ENCODE data around the gene DXO. TPM values are rescaled to one million over a fixed set of nuclear protein-coding genes. Genes with fewer than 3 reads are reported as not detected.

The DXO gene
- total and polyA plus RNA-seq, 2 of the 4 experiments (the other 2 are of a cell fraction): 9.3 to 21.4 TPM

GRCh38 chr6:31952140-31952805 is 19.7 kb downstream of the DXO start:
- ATAC-seq (ENCODE audit: low read depth): peak; percentile 96
- CTCF ChIA-PET: interaction anchor here (0.7 to 2.4 kb wide), 7 partner anchors 12 to 271 kb away, joined by 3 to 10 read pairs (median 4); no protein-coding TSS in a partner anchor
- no peak overlapping the region for H3K18ac ChIP-seq (ENCODE audit: low read depth, low read length)

More at GRCh38 chr6:31952140-31952805, 19.7 kb downstream of the DXO start:
- WGBS, 2 experiments (ENCODE audit: extremely low coverage in 2 of 2, insufficient read length in 1 of 2): 33% methylated on average over 1 of the region's 5 CpGs; no CpG with 5 or more reads in 1 of the 2 experiments
- no peak overlapping the region for H3K56ac ChIP-seq (ENCODE audit: extremely low read depth, insufficient read depth, low read length)
- DNase-seq: peak; percentile 63
- no peak overlapping the region; the same call in 1 of the 2 replicates for H3K4ac ChIP-seq (ENCODE audit: low read depth, low read length)
- no peaks in the 10 kb centered on the region for H3K27me3 ChIP-seq (ENCODE audit: control insufficient read depth, insufficient read depth, low read length)
- H2AK9ac ChIP-seq (replicated peaks; ENCODE audit: low read depth, low read length, poor library complexity): peak overlapping the region; percentile 52
- H2BK5ac ChIP-seq (ENCODE audit: low read depth, low read length, poor library complexity, severe bottlenecking): no peak overlapping the region
- H3K4me3 ChIP-seq (ENCODE audit: insufficient read depth, low read depth, low read length): no peak overlapping the region
- no peaks in the 10 kb centered on the region for H3K9me3 ChIP-seq (ENCODE audit: control insufficient read depth, insufficient read depth, low read length)
- in situ Hi-C loops (cut with MboI; ENCODE audit: low sequenced_read_pairs): no loop called here
- dilution Hi-C loops (cut with HindIII; ENCODE audit: low sequenced_read_pairs, unreplicated experiment): no loop called here
- peaks cover 44% of the 10 kb centered on the region for H3K36me3 ChIP-seq (ENCODE audit: control insufficient read depth, insufficient read depth, low read length)
- H3K79me1 ChIP-seq (ENCODE audit: low read depth in 1 of 2, low read length in 2 of 2): peaks cover 7 to 9% of the 10 kb centered on the region in 2 experiments
- H2BK20ac ChIP-seq (ENCODE audit: low read depth, low read length): no peak overlapping the region
- no peak overlapping the region for H3K14ac ChIP-seq (replicated peaks; ENCODE audit: low read depth, low read length)
- H4K20me1 ChIP-seq (ENCODE audit: insufficient read depth, low read length): 0 out of 2 replicates have a peak, but pooled peaks cover 5% of the 10 kb centered on the region
- H3K4me1 ChIP-seq (ENCODE audit: control insufficient read depth, insufficient read depth, low read length): peaks cover 6% of the 10 kb centered on the region
- H2BK15ac ChIP-seq (ENCODE audit: low read depth, low read length): no peak overlapping the region
- no peak overlapping the region; a peak in 1 of 4 replicates for H4K8ac ChIP-seq (ENCODE audit: low read depth in 2 of 2, low read length in 2 of 2)
- H2BK120ac ChIP-seq (ENCODE audit: low read depth, low read length): no peak overlapping the region
- H3K4me2 ChIP-seq (ENCODE audit: low read depth, low read length): no peak overlapping the region
- no peak overlapping the region for H3K23ac ChIP-seq (ENCODE audit: low read depth, low read length)
- no TSS peak for BruUV-seq (replicated peaks)
- no peak overlapping the region for H3K27ac ChIP-seq (ENCODE audit: insufficient read depth, low read length)
- no peak overlapping the region for H3K9ac ChIP-seq (ENCODE audit: low read depth, low read length)
- intact Hi-C loops (cut with micrococcal nuclease): loop anchor here (1.0 to 5.0 kb wide), 5 partner anchors 50 to 405 kb away; partner anchors contain the start of genes ATP6V1G2, EHMT2, NFKBIL1 and ZBTB12
- no peak overlapping the region for H4K5ac ChIP-seq (ENCODE audit: low read depth, low read length)
- peak overlapping the region; percentile 47 for H2AFZ ChIP-seq (replicated peaks; ENCODE audit: low read length, poor library complexity)
- H3K9me1 ChIP-seq (ENCODE audit: insufficient read depth, low read length): peaks cover 9% of the 10 kb centered on the region; the same call in 1 of the 2 replicates
- POLR2A ChIA-PET (ENCODE audit: unreplicated experiment): interaction anchor here (0.6 to 1.3 kb wide), 3 partner anchors 20 to 125 kb away, joined by 3 to 4 read pairs (median 3); partner anchors contain the start of genes DXO and EHMT2
- TF ChIP-seq SMC3 (IDR thresholded peaks at IDR 0.05; ENCODE audit: low read depth, low read length) (peak; percentile 95), CTCF (conservative IDR thresholded peaks at IDR 0.05; ENCODE audit: low read depth, low read length) (peak; percentile 84), MAZ (IDR thresholded peaks at IDR 0.05; ENCODE audit: borderline replicate concordance, low read depth, low read length) (peak; percentile 77; the same call in 1 of the 2 replicates), ELK1 (IDR thresholded peaks at IDR 0.05; ENCODE audit: borderline replicate concordance, low read depth, low read length) (no peak), RAD21 (IDR thresholded peaks at IDR 0.05; ENCODE audit: low read length) (peak; percentile 83)
- H2AK5ac ChIP-seq (ENCODE audit: low read depth, low read length): peak overlapping the region; percentile 72; the same call in 1 of the 2 replicates
- peak overlapping the region; percentile 42; the same call in 1 of the 2 replicates for H4K91ac ChIP-seq (ENCODE audit: insufficient read depth, low read depth, low read length)
